ENCODE results near the gene MXRA5. TPM values are rescaled to one million over a fixed set of nuclear protein-coding genes. Genes with fewer than 3 reads are reported as not detected.

Gene MXRA5
- total RNA-seq, 1 experiment from 2014 or later = not detected

- H3F3A ChIP-seq (ENCODE audit: low read length, unreplicated experiment) = no peaks in the 10 kb centered on the region
- no peak overlapping the region for H3K27ac ChIP-seq (ENCODE audit: low read length)
- H3K4me3 ChIP-seq (ENCODE audit: low read length) = no peak overlapping the region
- H3K4me1 ChIP-seq (ENCODE audit: insufficient read depth, low read length) = no peaks in the 10 kb centered on the region
- no peak overlapping the region for H3K4me2 ChIP-seq (ENCODE audit: low read length)
- H3K27me3 ChIP-seq (ENCODE audit: low read length) = peaks cover 23% of the 10 kb centered on the region
- H3K36me3 ChIP-seq (ENCODE audit: low read depth, low read length) = no peaks in the 10 kb centered on the region
- intact Hi-C loops (cut with micrococcal nuclease) = no loop called here
- H3K9me3 ChIP-seq (ENCODE audit: low read length) = no peaks in the 10 kb centered on the region
- ATAC-seq (no peak), DNase-seq (no peak)
- ChIA-PET POLR2A (ENCODE audit: unreplicated experiment) (no interaction called here), CTCF (no interaction called here)
- no TSS peak for BruUV-seq (replicated peaks)
- H4K20me1 ChIP-seq (ENCODE audit: low read length) = no peaks in the 10 kb centered on the region
- H2AFZ ChIP-seq (ENCODE audit: low read length) = no peak overlapping the region
- TF ChIP-seq EZH2phosphoT487 (IDR thresholded peaks at IDR 0.05; ENCODE audit: borderline replicate concordance, low read length) = no peak
- no peak for TF ChIP-seq EZH2 (IDR thresholded peaks at IDR 0.05; ENCODE audit: low read length, unreplicated experiment)
- TF ChIP-seq CTCF (conservative IDR thresholded peaks at IDR 0.05; ENCODE audit: low read depth, low read length) = no peak
- no peak overlapping the region for H3K9ac ChIP-seq (ENCODE audit: low read length)
- no peaks in the 10 kb centered on the region for H3K79me2 ChIP-seq (ENCODE audit: low read length)
- no peaks in the 10 kb centered on the region for H3K9me2 ChIP-seq (replicated peaks; ENCODE audit: low read length)
Observed at GRCh38 chrX:3351276-3351675, 4.8 kb upstream of the MXRA5 start.

- H3K9me2 ChIP-seq (replicated peaks; ENCODE audit: low read length) = no peaks in the 10 kb centered on the region
- no peak for ATAC-seq
Observed at GRCh38 chrX:3348191-3348590, 1.7 kb upstream of the MXRA5 start.

More at GRCh38 chrX:3348191-3348590, 1.7 kb upstream of the MXRA5 start:
- Histone ChIP-seq H3K79me2 (ENCODE audit: low read length) (no peaks in the 10 kb centered on the region), H3K4me3 (ENCODE audit: low read length) (no peak overlapping the region), H3K27me3 (ENCODE audit: low read length) (peaks cover 33% of the 10 kb centered on the region; the same call in 1 of the 2 replicates), H3K36me3 (ENCODE audit: low read depth, low read length) (no peaks in the 10 kb centered on the region), H2AFZ (ENCODE audit: low read length) (no peak overlapping the region), H3K9ac (ENCODE audit: low read length) (no peak overlapping the region), H4K20me1 (ENCODE audit: low read length) (no peaks in the 10 kb centered on the region), H3K9me3 (ENCODE audit: low read length) (no peaks in the 10 kb centered on the region), H3K4me1 (ENCODE audit: insufficient read depth, low read length) (no peaks in the 10 kb centered on the region), H3F3A (ENCODE audit: low read length, unreplicated experiment) (no peaks in the 10 kb centered on the region), H3K27ac (ENCODE audit: low read length) (no peak overlapping the region), H3K4me2 (ENCODE audit: low read length) (no peak overlapping the region)
- no peak for DNase-seq
- TF ChIP-seq CTCF (conservative IDR thresholded peaks at IDR 0.05; ENCODE audit: low read depth, low read length) = no peak
- intact Hi-C loops (cut with micrococcal nuclease) = no loop called here
- ChIA-PET CTCF (no interaction called here), POLR2A (ENCODE audit: unreplicated experiment) (no interaction called here)
- BruUV-seq (replicated peaks) = no TSS peak
